ENCODE measurements around the gene FOXP3.
"Not testable (repeated sequence)": the region's sequence is repeated elsewhere in the genome, so short reads cannot be mapped to it uniquely, and the experiment has no call there.

The FOXP3 gene, protein sequence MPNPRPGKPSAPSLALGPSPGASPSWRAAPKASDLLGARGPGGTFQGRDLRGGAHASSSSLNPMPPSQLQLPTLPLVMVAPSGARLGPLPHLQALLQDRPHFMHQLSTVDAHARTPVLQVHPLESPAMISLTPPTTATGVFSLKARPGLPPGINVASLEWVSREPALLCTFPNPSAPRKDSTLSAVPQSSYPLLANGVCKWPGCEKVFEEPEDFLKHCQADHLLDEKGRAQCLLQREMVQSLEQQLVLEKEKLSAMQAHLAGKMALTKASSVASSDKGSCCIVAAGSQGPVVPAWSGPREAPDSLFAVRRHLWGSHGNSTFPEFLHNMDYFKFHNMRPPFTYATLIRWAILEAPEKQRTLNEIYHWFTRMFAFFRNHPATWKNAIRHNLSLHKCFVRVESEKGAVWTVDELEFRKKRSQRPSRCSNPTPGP

DNA sequence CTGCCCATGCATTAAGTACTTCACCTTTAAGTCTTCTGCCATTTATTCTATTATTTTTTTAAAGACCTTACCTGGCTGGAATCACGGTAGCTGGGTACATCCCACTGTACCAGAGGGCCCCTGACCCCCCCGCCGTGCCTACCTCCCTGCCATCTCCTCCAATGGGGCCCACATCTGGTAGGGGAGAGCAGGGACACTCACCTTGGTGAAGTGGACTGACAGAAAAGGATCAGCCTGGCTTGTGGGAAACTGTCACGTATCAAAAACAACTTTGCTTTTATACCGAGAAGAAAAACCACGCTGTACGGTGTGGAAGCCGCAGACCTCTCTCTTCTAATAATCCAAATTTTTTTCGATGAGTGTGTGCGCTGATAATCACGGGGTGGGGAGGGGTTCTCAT, at the start of gene FOXP3:
FOXP3 (minus strand) TSS at position 251 of the 400 bp plus-strand sequence. CDS start 6,205 bp downstream, outside the sequence.
- intact Hi-C loops (cut with DNase I; ENCODE audit: low total_unique reads): no loop called here
- TF ChIP-seq, protein P1, sequence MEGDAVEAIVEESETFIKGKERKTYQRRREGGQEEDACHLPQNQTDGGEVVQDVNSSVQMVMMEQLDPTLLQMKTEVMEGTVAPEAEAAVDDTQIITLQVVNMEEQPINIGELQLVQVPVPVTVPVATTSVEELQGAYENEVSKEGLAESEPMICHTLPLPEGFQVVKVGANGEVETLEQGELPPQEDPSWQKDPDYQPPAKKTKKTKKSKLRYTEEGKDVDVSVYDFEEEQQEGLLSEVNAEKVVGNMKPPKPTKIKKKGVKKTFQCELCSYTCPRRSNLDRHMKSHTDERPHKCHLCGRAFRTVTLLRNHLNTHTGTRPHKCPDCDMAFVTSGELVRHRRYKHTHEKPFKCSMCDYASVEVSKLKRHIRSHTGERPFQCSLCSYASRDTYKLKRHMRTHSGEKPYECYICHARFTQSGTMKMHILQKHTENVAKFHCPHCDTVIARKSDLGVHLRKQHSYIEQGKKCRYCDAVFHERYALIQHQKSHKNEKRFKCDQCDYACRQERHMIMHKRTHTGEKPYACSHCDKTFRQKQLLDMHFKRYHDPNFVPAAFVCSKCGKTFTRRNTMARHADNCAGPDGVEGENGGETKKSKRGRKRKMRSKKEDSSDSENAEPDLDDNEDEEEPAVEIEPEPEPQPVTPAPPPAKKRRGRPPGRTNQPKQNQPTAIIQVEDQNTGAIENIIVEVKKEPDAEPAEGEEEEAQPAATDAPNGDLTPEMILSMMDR (IDR thresholded peaks at IDR 0.05): no peak
- no peak within 1 kb of the TSS for H3K4me3 ChIP-seq
- H3K27ac ChIP-seq: no peak within 1 kb of the TSS
- no peaks in the 10 kb centered on the region for H3K36me3 ChIP-seq
- no peaks in the 10 kb centered on the region for H3K27me3 ChIP-seq
- H3K4me1 ChIP-seq: peaks cover 0 to 3% (median 0%) of the 10 kb centered on the region in 4 donors
- peak in 1 of 2 donors; percentile 3 for DNase-seq
- no peaks in the 10 kb centered on the region for H3K9me3 ChIP-seq

DNA sequence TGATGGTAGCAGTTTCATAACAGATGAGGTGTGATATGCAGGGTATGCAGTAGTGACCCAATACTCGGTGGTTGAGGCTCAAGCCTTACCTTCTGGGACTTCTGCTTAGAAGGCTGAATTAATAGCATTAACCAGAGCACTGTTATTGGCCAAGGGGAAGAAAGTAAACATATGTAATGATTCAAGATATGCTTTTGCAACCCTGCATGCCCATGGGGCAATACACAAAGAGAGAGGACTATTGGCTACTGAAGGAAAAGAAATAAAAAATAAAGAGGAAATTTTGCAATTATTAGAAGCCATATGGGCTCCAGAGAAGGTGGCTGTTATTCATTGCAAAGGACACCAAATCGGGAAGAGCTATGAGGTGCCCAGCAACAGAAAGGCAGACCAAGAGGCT, 47.7 kb upstream of the FOXP3 start:
- TF ChIP-seq, protein P1 (IDR thresholded peaks at IDR 0.05): no peak
- Histone ChIP-seq H3K4me3 (no peak overlapping the region), H3K27me3 (no peaks in the 10 kb centered on the region), H3K27ac (no peak overlapping the region), H3K36me3 (no peaks in the 10 kb centered on the region), H3K9me3 (no peaks in the 10 kb centered on the region), H3K4me1 (peaks cover 0 to 16% (median 7%) of the 10 kb centered on the region in 4 donors)
- intact Hi-C loops (cut with DNase I; ENCODE audit: low total_unique reads): no loop called here
- DNase-seq: no peak

DNA sequence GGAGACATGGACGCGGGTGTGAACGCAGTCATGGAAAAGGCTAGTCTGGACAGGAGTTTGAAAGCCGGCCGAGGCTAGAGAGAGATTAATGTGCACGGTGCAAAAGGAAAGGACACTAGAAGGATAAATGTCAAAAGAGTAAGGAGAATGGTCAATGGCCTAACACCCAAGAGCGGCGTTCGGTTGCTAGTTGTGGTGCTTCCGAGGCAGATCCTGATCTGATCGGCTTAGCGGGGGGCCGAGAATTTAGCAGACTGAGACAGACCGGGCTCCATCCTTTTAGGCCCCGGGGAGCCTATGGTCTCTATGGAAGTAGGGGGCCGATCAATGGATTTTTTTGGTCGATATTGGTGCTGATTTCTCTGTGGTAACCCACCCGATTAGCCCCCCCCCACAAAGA, 45.9 kb upstream of the FOXP3 start:
- no peaks in the 10 kb centered on the region for H3K27me3 ChIP-seq
- no peak for DNase-seq
- H3K4me1 ChIP-seq: peaks cover 0 to 16% (median 7%) of the 10 kb centered on the region in 4 donors
- H3K4me3 ChIP-seq: no peak overlapping the region
- no peaks in the 10 kb centered on the region for H3K36me3 ChIP-seq
- intact Hi-C loops (cut with DNase I; ENCODE audit: low total_unique reads): no loop called here
- H3K27ac ChIP-seq: peak overlapping the region in 1 of 2 donors; percentile 83
- TF ChIP-seq, protein P1 (IDR thresholded peaks at IDR 0.05): no peak
- H3K9me3 ChIP-seq: no peaks in the 10 kb centered on the region

DNA sequence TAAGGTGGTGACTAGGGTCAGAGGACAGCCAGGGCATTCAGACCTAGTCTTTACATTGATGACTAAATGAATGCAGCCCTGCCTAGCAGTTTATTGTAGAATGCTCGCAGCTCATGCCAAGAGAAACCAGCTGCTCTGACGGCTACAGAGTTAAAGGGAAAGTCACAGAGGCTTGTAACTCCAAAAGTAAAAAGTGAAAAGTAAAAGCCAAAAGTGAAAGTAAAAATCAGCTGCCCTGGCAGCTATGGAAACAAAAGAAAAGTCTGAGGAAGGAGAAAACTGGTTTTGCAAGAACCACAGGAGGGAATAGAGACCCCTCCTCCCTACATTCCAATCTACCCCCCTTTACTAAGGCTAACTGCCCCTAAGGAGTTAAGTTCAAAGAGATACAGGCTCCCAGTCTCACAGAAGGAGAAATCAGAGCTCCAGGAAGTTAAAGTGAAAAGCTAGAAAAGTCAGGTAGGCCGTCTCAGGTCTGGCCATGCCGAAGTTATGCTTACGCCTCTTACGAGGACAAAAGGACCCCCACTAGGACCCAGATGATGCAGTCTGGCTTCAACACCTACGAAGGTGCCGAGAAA, 45.0 kb upstream of the FOXP3 start:
- intact Hi-C loops (cut with DNase I; ENCODE audit: low total_unique reads): no loop called here
- Histone ChIP-seq H3K4me1 (peaks cover 0 to 16% (median 7%) of the 10 kb centered on the region in 4 donors), H3K36me3 (no peaks in the 10 kb centered on the region), H3K4me3 (peak overlapping the region; percentile 46 to 52), H3K27me3 (no peaks in the 10 kb centered on the region), H3K9me3 (no peaks in the 10 kb centered on the region), H3K27ac (peak overlapping the region; percentile 70 to 83)
- no peak for DNase-seq
- TF ChIP-seq, protein P1 (IDR thresholded peaks at IDR 0.05): no peak

DNA sequence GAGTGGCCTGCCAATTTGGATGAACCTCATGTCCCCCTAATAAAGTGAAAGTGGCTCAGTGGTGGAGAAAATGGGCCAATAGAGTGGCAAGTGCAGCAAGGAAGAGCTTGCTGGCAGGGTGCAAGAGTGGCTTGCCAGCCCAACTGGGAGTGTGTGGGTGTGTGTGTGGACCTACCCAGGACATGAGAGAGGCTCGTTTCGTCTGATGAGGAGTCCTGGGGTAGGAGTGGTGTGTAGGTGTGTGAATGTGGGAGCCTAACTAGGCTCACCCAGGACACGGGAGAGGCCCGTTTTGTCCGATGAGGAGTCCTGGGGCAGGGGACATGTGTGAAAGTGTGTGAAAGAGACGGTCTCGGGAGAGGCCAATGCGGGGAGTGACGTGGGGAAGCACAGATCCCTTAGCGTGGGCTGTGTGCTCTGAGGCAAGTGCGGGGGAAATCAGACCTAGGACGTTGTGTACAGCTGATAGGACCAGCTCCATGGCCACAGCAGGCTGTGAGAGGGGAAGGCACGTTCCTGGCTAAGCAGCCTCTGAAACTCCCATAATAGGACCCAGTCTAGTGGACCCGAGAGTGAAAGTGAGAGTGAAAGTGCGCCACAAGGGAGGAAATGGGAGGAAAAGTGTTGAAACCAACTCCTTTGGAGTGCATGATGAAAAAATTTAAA, 44.2 kb upstream of the FOXP3 start:
- Histone ChIP-seq H3K27me3 (no peaks in the 10 kb centered on the region), H3K4me3 (peak overlapping the region; percentile 46 to 52), H3K9me3 (no peaks in the 10 kb centered on the region), H3K4me1 (peaks cover 0 to 16% (median 7%) of the 10 kb centered on the region in 4 donors), H3K36me3 (no peaks in the 10 kb centered on the region), H3K27ac (peak overlapping the region; percentile 70 to 83)
- TF ChIP-seq, protein P1 (IDR thresholded peaks at IDR 0.05): no peak
- no peak for DNase-seq
- intact Hi-C loops (cut with DNase I; ENCODE audit: low total_unique reads): no loop called here

DNA sequence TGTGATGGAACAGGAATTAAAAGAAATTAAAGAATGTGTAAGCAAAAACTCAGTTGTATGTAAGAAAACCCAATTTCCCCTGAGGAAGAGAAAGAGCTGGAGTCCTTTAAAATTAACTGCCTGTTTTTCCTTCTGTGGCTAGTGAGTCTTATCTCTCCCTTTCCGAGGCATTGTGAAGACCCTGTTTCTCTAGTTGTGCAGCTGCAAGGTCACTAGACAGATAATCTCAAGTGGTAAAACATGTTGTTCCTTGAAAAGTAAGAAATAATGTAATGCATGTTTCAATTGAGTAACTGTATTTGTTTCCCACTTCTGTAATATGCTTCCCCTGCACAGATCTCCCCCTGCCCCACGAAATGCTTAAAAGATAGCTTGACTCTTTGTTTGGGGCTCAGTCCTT, 43.3 kb upstream of the FOXP3 start:
- H3K9me3 ChIP-seq; H3K27me3 ChIP-seq; H3K36me3 ChIP-seq; H3K27ac ChIP-seq; H3K4me3 ChIP-seq; DNase-seq; intact Hi-C loops (cut with DNase I; ENCODE audit: low total_unique reads): not testable (repeated sequence)
- peaks cover 0 to 16% (median 7%) of the 10 kb centered on the region in 4 donors for H3K4me1 ChIP-seq

All from tibial artery (tissue), 4 donors.